DND-41 (cell line): ENCODE measurements around the gene CLNK.

ENCODE experiments used
- EZH2 ChIP-seq: IDR thresholded peaks from 3 replicates; pipeline ENCODE4 v1.6.1; 2012; ENCODE audit warnings: borderline replicate concordance, low read depth, mild to moderate bottlenecking, moderate library complexity, low read length, inconsistent platforms; ENCODE audit not compliant: severe bottlenecking
- TF ChIP-seq, protein P1 (sequence below): IDR thresholded peaks from 2 replicates; pipeline ENCODE4 v1.5.1; 2012; ENCODE audit warnings: borderline replicate concordance, low read length, moderate library complexity, mild to moderate bottlenecking; ENCODE audit not compliant: poor library complexity, severe bottlenecking; ENCODE audit errors: extremely low read depth

- TF ChIP-seq, protein P1, sequence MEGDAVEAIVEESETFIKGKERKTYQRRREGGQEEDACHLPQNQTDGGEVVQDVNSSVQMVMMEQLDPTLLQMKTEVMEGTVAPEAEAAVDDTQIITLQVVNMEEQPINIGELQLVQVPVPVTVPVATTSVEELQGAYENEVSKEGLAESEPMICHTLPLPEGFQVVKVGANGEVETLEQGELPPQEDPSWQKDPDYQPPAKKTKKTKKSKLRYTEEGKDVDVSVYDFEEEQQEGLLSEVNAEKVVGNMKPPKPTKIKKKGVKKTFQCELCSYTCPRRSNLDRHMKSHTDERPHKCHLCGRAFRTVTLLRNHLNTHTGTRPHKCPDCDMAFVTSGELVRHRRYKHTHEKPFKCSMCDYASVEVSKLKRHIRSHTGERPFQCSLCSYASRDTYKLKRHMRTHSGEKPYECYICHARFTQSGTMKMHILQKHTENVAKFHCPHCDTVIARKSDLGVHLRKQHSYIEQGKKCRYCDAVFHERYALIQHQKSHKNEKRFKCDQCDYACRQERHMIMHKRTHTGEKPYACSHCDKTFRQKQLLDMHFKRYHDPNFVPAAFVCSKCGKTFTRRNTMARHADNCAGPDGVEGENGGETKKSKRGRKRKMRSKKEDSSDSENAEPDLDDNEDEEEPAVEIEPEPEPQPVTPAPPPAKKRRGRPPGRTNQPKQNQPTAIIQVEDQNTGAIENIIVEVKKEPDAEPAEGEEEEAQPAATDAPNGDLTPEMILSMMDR = no peak
- TF ChIP-seq EZH2 = no peak
Measured at GRCh38 chr4:10703156-10703555, 18.6 kb upstream of the CLNK start.
